ENCODE results near the gene WNT11.

Gene WNT11

GRCh38 chr11:76206327-76207081 is at the start of gene WNT11:
Gene WNT11, minus strand, starts transcription at chr11:76206502. Its CDS starts 95 bp downstream, at chr11:76206407.
- no peak for DNase-seq (ENCODE audit: low read depth)

GRCh38 chr11:76253416-76253815 is 47.1 kb upstream of the WNT11 start:
- no peak for DNase-seq (ENCODE audit: low read depth)

GRCh38 chr11:76252631-76253070 is 46.3 kb upstream of the WNT11 start:
- no peak for DNase-seq (ENCODE audit: low read depth)

GRCh38 chr11:76251576-76251975 is 45.3 kb upstream of the WNT11 start:
- DNase-seq (ENCODE audit: low read depth): no peak

- DNase-seq (ENCODE audit: low read depth): no peak
Observed at GRCh38 chr11:76251226-76251575, 44.9 kb upstream of the WNT11 start.

GRCh38 chr11:76250520-76251225 is 44.4 kb upstream of the WNT11 start:
- no peak for DNase-seq (ENCODE audit: low read depth)

GRCh38 chr11:76249195-76249741 is 43.0 kb upstream of the WNT11 start:
- DNase-seq (ENCODE audit: low read depth): no peak

GRCh38 chr11:76248210-76248609 is 41.9 kb upstream of the WNT11 start:
- no peak for DNase-seq (ENCODE audit: low read depth)

GRCh38 chr11:76247091-76247490 is 40.8 kb upstream of the WNT11 start:
- DNase-seq (ENCODE audit: low read depth): no peak

GRCh38 chr11:76246271-76246933 is 40.1 kb upstream of the WNT11 start:
- DNase-seq (ENCODE audit: low read depth): no peak

GRCh38 chr11:76245720-76246119 is 39.4 kb upstream of the WNT11 start:
- DNase-seq (ENCODE audit: low read depth): no peak

- DNase-seq (ENCODE audit: low read depth): no peak
Observed at GRCh38 chr11:76244316-76244851, 38.1 kb upstream of the WNT11 start.

GRCh38 chr11:76243957-76244285 is 37.6 kb upstream of the WNT11 start:
- DNase-seq (ENCODE audit: low read depth): no peak

- DNase-seq (ENCODE audit: low read depth): no peak
Observed at GRCh38 chr11:76243193-76243956, 37.1 kb upstream of the WNT11 start.

- DNase-seq (ENCODE audit: low read depth): no peak
Observed at GRCh38 chr11:76242004-76242779, 35.9 kb upstream of the WNT11 start.

GRCh38 chr11:76241243-76242000 is 35.1 kb upstream of the WNT11 start:
- DNase-seq (ENCODE audit: low read depth): no peak

GRCh38 chr11:76240666-76241065 is 34.4 kb upstream of the WNT11 start:
- no peak for DNase-seq (ENCODE audit: low read depth)

- DNase-seq (ENCODE audit: low read depth): no peak
Observed at GRCh38 chr11:76240161-76240540, 33.8 kb upstream of the WNT11 start.

GRCh38 chr11:76239483-76240160 is 33.3 kb upstream of the WNT11 start:
- no peak for DNase-seq (ENCODE audit: low read depth)

GRCh38 chr11:76238551-76238950 is 32.2 kb upstream of the WNT11 start:
- DNase-seq (ENCODE audit: low read depth): no peak

All from stimulated activated CD8-positive, alpha-beta memory T cell treated with anti-CD3 and anti-CD28 coated beads, Interleukin-12 subunit alpha, Interleukin-12 subunit beta, amount 100 ng/mL, for 1 hour (primary cell).